Cardiac fibroblast (primary cell): ENCODE data around the gene P2RX2.

Experiments used
- DNase-seq, 2 donors: peaks; one replicate each; pipeline versions ENCODE4 v3.0.0 to v3.0.0-alpha.2; 2010; ENCODE audit warnings: low read depth in 2 of 2
- H3K4me3 ChIP-seq, 2 donors: replicated peaks in 1 of 2; 1 replicate in 1 of 2; 2 replicates in 1 of 2; pipeline ENCODE4 v1.5.1; 2011; ENCODE audit warnings: low read depth in 2 of 2, low read length in 2 of 2, mild to moderate bottlenecking in 2 of 2, moderate library complexity in 1 of 2
- TF ChIP-seq, protein P1 (sequence below): IDR thresholded peaks from one replicate; pipeline ENCODE4 v1.5.1; 2011; ENCODE audit warnings: low read depth, mild to moderate bottlenecking, low read length, inconsistent platforms

The P2RX2 gene

GRCh38 chr12:132637811-132638210, 19.2 kb downstream of the P2RX2 start:
- TF ChIP-seq, protein P1, sequence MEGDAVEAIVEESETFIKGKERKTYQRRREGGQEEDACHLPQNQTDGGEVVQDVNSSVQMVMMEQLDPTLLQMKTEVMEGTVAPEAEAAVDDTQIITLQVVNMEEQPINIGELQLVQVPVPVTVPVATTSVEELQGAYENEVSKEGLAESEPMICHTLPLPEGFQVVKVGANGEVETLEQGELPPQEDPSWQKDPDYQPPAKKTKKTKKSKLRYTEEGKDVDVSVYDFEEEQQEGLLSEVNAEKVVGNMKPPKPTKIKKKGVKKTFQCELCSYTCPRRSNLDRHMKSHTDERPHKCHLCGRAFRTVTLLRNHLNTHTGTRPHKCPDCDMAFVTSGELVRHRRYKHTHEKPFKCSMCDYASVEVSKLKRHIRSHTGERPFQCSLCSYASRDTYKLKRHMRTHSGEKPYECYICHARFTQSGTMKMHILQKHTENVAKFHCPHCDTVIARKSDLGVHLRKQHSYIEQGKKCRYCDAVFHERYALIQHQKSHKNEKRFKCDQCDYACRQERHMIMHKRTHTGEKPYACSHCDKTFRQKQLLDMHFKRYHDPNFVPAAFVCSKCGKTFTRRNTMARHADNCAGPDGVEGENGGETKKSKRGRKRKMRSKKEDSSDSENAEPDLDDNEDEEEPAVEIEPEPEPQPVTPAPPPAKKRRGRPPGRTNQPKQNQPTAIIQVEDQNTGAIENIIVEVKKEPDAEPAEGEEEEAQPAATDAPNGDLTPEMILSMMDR: no peak
- H3K4me3 ChIP-seq: no peak overlapping the region
- DNase-seq: no peak

- TF ChIP-seq, protein P1: peak; percentile 94
- H3K4me3 ChIP-seq: no peak overlapping the region
- peak; percentile 67 to 69 for DNase-seq
These were observed 20.2 kb downstream of the P2RX2 start for GRCh38 chr12:132638541-132639408.

GRCh38 chr12:132639956-132640520, 21.5 kb downstream of the P2RX2 start:
- no peak for DNase-seq
- H3K4me3 ChIP-seq: no peak overlapping the region
- TF ChIP-seq, protein P1: no peak

GRCh38 chr12:132640936-132641335, 22.4 kb downstream of the P2RX2 start:
- no peak overlapping the region for H3K4me3 ChIP-seq
- TF ChIP-seq, protein P1: no peak
- DNase-seq: no peak

DNA sequence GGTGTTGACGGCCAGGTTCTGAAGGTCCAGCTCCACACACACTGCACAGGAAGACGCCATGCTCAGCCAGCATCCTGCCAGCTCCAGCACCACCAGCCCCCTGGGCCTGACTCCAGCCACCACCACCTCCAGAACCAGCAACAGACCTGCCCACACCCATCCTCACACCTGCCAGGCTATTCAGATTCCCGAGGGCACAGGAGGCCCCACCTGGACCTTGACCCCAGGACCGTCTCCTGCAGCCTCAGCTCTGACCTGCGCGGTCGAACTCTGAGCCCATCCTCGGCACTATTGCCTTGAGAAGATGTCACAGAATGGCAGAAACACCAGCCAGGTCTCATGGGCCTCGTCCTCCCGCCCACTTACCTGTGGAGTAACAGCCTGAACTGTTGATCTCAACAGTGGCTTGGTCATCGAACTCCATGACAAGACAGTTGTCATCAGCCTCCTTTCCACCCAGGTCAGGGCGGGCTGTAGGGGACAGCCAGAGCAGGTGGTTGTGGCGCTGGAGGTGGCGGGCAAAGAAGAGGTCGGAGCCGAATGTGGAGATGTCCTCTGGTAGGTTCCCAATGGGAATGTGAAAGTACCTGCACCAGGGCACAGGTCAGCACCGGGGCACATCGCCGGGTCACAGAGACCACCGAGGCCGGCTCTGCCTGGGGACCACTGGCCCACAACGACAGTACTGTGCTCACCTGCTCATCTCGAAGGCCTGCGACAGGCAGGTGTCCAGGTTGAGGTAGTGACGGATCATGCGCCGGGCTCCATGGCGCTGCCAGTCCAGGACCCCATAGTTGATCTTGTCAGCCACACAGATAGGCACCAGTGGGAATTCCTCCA, 23.5 kb downstream of the P2RX2 start:
- H3K4me3 ChIP-seq: no peak overlapping the region
- no peak for DNase-seq
- TF ChIP-seq, protein P1: no peak

GRCh38 chr12:132642846-132643835, 24.6 kb downstream of the P2RX2 start:
- no peak for DNase-seq
- no peak overlapping the region for H3K4me3 ChIP-seq
- TF ChIP-seq, protein P1: no peak
